Right ventricle myocardium inferior (tissue), 1 donor: Measurements from ENCODE around the gene SSX5. TPM values are rescaled to one million over a fixed set of nuclear protein-coding genes. Genes with fewer than 3 reads are reported as not detected.
"Not testable (repeated sequence)": the region's sequence is repeated elsewhere in the genome, so short reads cannot be mapped to it uniquely, and the experiment has no call there.

Experiments used
- ATAC-seq: fragments of 200-7000 bp; cut with Tn5 transposase; one replicate; pipeline ENCODE4 v1.9.1; 2020; ENCODE audit warnings: mild to moderate bottlenecking, moderate library complexity
- DNase-seq: peaks from one replicate; pipeline ENCODE4 v3.0.0; 2021; ENCODE audit errors: missing footprints
- intact Hi-C: fragments of 100-400 bp; cut with DNase I; formaldehyde crosslinking; loops from one replicate; pipeline ENCODE4 v1.11.0; 2022
- long read RNA-seq: library from polyadenylated mRNA; unstranded; transcript quantifications from one replicate; pipeline ENCODE4 v2.0.0, GENCODE V29; 2021
- total RNA-seq: library from RNA; stranded (reverse); fragmentation: NEBNext Ultra II Directional; extraction: Animal tissue kit (Norgen Biotek cat#: 25700); gene quantifications from one replicate; pipeline ENCODE4 v1.2.1, GENCODE V29; 2021
- donor health status: DM: no; HTN: yes; CAD: no; lungs with severe emphysema.

SSX5 gene, protein sequence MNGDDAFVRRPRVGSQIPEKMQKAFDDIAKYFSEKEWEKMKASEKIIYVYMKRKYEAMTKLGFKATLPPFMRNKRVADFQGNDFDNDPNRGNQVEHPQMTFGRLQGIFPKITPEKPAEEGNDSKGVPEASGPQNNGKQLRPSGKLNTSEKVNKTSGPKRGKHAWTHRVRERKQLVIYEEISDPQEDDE
- total RNA-seq = not detected
- long read RNA-seq = 0 reads

DNA sequence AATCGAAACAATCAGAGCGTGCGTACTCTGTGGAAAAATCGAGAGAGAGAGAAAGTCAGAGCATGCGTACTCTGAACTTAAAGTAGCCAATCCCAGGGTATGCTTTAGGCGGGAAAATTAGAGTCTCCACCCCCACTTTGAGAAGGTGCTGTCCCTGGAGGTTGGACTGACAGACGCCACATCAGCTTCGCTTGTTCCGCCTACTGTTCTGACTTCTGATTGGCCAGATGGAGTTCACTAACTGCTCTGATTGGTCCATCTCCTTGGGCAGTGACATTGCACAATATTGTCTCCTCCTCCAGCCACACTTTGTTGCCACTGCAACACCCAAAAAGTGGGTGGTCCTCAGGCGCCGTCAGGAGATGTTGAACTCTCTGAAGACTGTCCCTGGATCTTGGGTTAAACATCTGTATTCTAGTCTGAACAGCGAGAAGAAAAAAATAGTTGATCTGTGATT lies at the start of gene SSX5:
Gene SSX5, minus strand, starts transcription at position 51 of the 457 bp plus-strand sequence. CDS start 1,437 bp downstream, outside the sequence.
- intact Hi-C loops = no loop called here
- no peak for ATAC-seq
- no peak for DNase-seq

DNA sequence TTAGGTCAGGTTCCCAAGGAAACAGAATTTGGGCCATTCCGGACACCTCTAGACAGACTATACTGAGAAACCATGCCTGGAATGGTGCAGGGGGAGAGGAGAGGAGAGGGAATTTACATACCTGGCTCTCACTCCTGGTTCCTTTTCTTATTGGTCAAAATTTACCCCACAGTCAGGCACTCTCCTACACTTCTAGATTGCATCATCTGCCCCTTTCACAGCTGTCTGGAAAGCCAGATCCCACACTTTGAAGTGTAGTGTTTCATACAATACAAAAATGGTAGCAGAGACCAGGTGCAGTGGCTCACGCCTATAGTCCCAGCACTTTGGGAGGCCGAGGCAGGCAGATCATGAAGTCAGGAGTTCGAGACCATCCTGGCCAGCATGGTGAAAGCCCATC lies 27.6 kb upstream of the SSX5 start:
- ATAC-seq, intact Hi-C loops, DNase-seq: not testable (repeated sequence)

DNA sequence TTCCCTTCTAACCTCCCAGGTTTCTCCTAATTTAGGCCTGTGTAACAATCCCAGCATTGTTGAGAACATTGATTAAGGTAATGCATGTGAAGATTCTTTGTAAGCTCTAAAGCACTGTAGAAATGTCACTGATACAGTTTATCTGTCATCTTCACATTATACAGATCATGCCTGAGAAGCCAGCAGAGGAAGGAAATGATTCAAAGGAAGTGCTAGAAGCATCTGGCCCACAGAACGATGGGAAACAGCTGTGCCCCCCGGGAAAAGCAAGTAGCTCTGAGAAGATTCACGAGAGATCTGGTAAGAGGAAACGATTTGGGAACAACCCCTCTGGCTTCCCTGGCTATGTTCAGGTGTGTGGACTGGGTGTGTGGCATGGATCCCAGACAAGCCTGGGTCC lies 17.7 kb upstream of the SSX5 start:
- DNase-seq, intact Hi-C loops, ATAC-seq: not testable (repeated sequence)

DNA sequence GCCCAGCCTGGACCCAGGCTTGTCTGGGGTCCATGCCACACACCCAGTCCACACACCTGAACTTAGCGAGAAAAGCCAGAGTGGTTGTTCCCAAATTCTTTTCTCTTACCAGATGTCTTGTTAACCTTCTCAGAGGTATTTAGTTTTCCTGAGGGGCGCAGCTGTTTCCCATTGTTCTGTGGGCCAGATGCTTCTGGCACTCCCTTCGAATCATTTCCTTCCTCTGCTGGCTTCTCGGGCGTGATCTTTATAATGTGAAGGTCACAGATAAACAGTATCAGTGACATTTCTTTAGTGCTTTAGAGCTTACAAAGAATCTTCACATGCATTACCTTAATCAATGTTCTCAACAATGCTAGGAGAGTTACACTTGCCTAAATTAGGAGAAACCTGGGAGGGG lies 6.6 kb downstream of the SSX5 start:
- ATAC-seq, DNase-seq, intact Hi-C loops: not testable (repeated sequence)

DNA sequence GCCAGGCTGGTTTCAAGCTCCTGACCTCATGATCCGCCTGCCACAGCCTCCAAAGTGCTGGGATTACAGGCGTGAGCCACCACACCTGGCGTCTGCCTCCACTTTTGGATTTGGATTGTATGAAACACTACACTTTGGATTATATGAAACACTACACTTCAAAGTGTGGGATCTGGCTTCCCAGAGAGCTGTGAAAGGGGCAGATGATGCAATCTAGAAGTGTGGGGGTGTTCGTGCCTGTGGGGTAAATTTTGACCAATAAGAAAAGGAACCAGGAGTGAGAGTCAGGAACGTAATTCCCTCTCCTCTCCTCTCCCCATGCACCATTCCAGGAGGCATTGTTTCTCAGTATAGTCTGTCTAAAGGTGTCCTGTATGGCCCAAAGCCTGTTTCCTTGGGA lies 14.7 kb downstream of the SSX5 start:
- intact Hi-C loops, DNase-seq, ATAC-seq: not testable (repeated sequence)

DNA sequence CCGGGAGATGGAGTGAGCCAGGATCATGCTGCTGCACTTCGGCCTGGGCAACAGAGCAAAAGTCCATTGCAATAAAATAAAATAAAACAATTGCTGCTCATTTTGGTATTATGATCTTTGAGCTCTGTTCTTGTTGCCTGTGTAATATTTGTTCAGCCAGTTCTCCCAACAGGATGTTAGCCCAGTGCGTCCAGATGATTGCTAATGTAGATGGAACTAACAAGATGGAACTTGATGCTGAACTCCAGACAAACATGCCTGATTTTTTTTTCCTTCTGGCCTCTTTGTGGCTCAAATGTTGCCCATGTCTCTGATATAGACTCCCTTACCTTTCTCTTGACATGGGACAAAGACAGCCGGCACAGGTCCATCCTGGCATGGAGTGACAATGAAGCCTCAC lies 15.8 kb downstream of the SSX5 start:
- no peak for DNase-seq
- intact Hi-C loops = no loop called here
- no peak for ATAC-seq

DNA sequence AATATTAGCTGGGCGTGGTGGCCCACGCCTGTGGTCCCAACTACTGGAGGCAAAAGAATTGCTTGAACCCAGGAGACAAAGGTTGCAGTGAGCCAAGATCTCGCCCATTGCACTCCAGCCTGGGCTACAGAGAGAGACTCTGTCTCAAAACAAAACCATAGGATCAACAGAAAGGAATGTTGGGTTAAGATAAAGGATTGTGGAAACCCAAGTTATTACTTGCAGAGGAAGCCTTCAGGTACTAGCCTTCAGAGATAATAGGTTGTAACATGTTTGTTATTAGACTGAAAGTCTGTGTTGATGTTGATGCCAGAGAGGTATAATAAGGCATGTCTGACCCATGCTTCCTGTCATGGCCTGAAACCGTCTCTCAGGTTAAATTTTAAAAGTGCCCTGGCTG lies 16.9 kb downstream of the SSX5 start:
- ATAC-seq = no peak
- intact Hi-C loops = no loop called here

DNA sequence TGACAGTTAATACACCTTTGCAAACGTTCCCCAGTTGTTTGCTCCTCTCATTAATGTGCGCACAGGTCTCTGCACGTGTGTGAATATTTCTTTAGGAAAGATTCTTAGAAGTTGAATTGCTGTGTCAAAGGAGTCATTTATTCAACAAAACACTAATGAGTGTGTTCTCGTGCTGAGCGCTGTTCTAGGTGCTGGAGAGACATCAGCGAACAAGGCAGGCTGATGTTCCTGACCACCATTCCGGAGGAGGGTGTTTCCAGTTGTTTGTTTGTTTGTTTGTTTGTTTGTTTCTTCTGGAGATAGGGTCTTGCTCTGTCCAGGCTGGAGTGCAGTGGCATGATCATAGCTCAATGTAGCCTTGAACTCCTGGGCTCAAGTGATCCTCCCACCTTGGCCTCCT lies 30.3 kb downstream of the SSX5 start:
- intact Hi-C loops, ATAC-seq: not testable (repeated sequence)

More for the DNA sequence above, 16.9 kb downstream of the SSX5 start:
- DNase-seq = no peak

DNA sequence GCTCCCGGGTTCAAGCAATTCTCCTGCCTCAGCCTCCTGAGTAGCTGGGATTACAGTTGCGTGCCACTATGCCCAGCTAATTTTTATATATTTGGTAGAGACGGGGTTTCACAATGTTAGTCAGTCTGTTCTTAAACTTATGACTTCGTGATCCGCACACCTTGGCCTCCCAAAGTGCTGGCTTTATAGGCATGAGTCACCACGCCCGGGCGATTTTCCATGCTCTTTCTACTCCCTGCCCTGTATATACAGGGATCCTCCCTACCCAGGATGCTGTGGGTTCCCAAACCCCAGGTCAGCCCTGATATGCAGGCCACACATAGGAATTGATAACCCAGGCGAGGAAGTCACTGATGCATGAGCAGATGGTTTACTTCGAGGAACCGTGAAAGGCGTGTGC lies 31.4 kb downstream of the SSX5 start:
- intact Hi-C loops = no loop called here
- no peak for ATAC-seq

More for the DNA sequence above, 30.3 kb downstream of the SSX5 start:
- DNase-seq = not testable (repeated sequence)

DNA sequence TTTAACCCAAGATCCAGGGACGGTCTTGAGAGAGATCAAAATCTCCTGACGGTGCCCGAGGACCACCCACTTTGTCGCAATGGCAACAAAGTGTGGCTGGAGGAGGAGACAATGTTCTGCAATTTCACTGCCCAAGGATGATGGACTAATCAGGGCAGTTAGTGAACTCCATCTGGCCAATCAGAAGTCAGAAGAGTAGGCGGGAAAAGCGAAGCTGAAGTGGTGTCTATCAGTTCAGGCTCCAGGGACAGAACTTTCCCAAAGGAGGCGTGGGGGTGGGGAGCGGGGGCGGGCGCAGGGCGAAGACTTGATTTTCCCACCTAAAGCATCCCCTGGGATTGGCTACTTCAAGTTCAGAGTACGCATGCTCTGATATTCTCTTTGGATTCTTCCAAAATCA lies 40.6 kb downstream of the SSX5 start:
- ATAC-seq (no peak), DNase-seq (no peak)
- intact Hi-C loops = no loop called here

More for the DNA sequence above, 31.4 kb downstream of the SSX5 start:
- DNase-seq = no peak

DNA sequence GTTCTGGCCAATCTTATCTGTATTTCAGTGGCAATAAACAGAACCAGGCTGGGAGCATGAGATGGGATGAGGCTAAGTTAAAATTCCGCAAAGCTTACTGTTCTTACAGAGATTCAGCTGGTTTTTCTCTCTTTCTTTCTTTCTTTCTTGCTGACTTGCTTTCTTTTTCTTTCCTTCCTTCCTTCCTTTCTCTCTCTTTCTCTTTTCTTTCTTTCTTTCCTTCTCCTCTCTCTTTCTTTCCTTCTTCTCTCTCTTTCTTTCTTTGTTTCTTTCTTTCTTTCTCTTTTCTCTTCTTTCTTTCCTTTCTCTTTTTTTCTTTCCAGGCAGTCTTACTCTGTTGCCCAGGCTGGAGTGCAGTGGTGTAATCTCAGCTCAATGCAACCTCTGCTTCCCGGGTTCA lies 41.8 kb downstream of the SSX5 start:
- intact Hi-C loops = no loop called here
- DNase-seq (no peak), ATAC-seq (no peak)

DNA sequence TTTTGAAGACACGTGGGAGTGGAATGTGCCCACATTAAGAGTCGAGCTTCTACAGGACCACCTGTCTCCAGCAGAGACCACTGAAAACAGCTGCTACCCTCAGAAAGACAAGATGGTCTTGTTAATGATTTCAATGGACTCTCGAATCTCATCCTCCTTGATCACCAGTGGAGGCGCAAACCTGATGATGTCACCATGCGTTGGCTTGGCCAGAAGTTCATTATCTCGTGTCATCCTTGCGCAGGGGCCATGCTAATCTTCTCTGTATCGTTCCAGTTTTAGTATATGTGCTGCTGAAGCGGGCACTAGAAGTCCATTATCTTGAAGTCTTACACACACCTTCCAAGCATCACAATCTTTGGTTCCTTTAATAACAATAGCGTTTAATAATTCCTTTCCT lies 42.8 kb downstream of the SSX5 start:
- ATAC-seq (no peak), DNase-seq (no peak)
- intact Hi-C loops = no loop called here

DNA sequence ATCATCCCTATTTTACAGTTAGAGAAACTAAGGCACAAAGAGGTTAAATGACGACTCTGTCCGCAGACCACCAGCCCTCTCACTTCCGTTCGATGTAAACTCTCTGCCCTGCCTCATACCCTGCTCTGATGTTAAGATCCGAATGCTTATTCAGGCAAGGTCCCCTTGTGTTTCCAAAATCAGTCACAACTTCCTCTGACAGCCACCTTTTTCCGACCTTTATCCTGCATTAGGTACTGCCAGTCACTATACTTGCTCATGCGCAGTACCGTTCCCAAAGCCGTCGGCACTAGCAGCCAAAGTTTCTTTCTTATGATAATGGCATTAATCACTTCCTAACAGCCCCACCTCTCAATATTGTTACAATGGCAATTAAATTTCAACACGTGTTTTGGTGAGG lies 53.9 kb downstream of the SSX5 start:
- not testable (repeated sequence) for ATAC-seq

DNA sequence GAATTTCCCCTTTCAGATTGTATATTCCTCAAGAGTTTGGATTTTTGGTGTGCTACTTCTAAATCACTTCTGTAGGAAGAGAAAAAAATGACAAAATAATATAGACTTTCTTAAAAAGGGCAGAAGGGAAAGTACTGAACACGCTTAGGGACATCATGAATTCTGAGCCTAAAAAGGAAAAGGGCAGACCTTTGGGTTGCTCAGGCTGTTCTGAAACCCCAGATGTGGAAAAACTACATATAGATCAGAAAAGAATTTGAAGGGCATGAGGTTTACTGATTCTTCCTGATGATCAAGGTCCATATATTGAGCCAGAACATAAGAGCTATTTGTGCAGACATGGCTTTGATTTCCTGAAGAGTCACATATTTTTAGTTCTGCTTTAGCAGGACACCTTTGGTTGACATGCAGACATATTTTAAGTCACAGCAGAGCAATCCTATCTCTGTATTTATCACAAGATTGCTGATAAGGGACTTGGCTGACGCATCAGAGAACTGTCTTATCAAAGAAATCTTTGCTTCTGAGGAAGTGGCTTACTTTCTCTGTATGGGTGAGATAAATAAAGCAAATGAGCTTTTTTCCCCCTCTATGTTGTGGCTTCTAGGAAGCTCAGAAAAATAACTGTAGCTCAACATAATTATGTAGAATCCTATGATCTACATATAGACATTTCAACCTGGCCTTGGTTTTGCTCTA lies 54.6 kb downstream of the SSX5 start:
- intact Hi-C loops, DNase-seq, ATAC-seq: not testable (repeated sequence)

More for the DNA sequence above, 53.9 kb downstream of the SSX5 start:
- intact Hi-C loops, DNase-seq: not testable (repeated sequence)

DNA sequence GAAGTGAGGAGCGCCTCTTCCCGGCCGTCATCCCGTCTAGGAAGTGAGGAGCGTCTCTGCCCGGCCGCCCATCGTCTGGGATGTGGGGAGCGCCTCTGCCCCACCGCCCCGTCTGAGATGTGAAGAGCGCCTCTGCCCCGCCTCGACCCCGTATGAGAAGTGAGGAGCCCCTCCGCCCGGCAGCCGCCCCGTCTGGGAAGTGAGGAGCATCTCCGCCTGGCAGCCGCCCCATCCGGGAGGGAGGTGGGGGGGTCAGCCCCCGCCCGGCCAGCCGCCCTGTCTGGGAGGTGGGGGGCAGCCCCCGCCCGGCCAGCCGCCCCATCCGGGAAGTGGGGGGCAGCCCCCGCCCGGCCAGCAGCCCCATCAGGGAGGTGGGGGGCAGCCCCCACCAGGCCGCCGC lies 57.5 kb downstream of the SSX5 start:
- DNase-seq, ATAC-seq, intact Hi-C loops: not testable (repeated sequence)

Other genes starting within 250 kb of the SSX5 start
- 3.5 TPM for gene ZNF182, start 192.8 kb downstream of the SSX5 start, total RNA-seq
- not detected for gene SPACA5, start 189.8 kb downstream of the SSX5 start, total RNA-seq
- gene ZNF630, start 125.2 kb downstream of the SSX5 start, total RNA-seq = 2.4 TPM
- gene SPACA5B, start 66.2 kb downstream of the SSX5 start, total RNA-seq = not detected
- gene SSX1, start 58.6 kb upstream of the SSX5 start, total RNA-seq = not detected
- gene SSX3, start 159.9 kb upstream of the SSX5 start, total RNA-seq = not detected
- gene SSX4, start 186.7 kb upstream of the SSX5 start, total RNA-seq = not detected
- gene SSX4B, start 215.2 kb upstream of the SSX5 start, total RNA-seq = not detected